BJ (cell line): Measurements from ENCODE around the gene DLX1. TPM values are rescaled to one million over a fixed set of nuclear protein-coding genes. Genes with fewer than 3 reads are reported as not detected.

Source experiments
- CTCF ChIA-PET: fragments of 350-600 bp; formaldehyde crosslinking; extraction: SDS; loops from one replicate; lab custom pipeline; 2021; ENCODE audit warnings: antibody characterized with exemption, inconsistent platforms; lab: Yijun Ruan, JAX
- POLR2A ChIA-PET: fragments of 300-600 bp; sonication (Branson Sonifier 250); formaldehyde crosslinking; extraction: SDS; loops from one replicate; lab custom pipeline; 2021; ENCODE audit warnings: antibody characterized with exemption; lab: Charles Lee
- DNase-seq: peaks from one replicate; pipeline ENCODE4 v3.0.0-alpha.2; 2011; ENCODE audit warnings: low read depth
- H3K27me3 ChIP-seq: 2 replicates; pipeline ENCODE4 v1.6.0; 2011; ENCODE audit warnings: low read length; ENCODE audit not compliant: control insufficient read depth, insufficient read depth
- H3K36me3 ChIP-seq: 2 replicates; pipeline ENCODE4 v1.5.1; 2011; ENCODE audit warnings: low read length; ENCODE audit not compliant: control insufficient read depth, insufficient read depth
- H3K4me3 ChIP-seq: 2 replicates; pipeline ENCODE4 v1.5.1; 2011; ENCODE audit warnings: low read depth, mild to moderate bottlenecking, control low read depth, low read length
- polyA plus RNA-seq: library from polyadenylated mRNA; depleted of rRNA; stranded (reverse); fragments of >200 nt; gene quantifications from 2 replicates; pipeline ENCODE4 v1.2.3, GENCODE V29; 2011
- TF ChIP-seq, protein P1 (sequence below): IDR thresholded peaks from 2 replicates; pipeline ENCODE4 v1.5.1; 2011; ENCODE audit warnings: low read depth, mild to moderate bottlenecking, control low read depth, inconsistent platforms, low read length, moderate library complexity; ENCODE audit not compliant: insufficient read depth

DLX1 gene
- polyA plus RNA-seq, 1 experiment = 1.4 TPM

DNA sequence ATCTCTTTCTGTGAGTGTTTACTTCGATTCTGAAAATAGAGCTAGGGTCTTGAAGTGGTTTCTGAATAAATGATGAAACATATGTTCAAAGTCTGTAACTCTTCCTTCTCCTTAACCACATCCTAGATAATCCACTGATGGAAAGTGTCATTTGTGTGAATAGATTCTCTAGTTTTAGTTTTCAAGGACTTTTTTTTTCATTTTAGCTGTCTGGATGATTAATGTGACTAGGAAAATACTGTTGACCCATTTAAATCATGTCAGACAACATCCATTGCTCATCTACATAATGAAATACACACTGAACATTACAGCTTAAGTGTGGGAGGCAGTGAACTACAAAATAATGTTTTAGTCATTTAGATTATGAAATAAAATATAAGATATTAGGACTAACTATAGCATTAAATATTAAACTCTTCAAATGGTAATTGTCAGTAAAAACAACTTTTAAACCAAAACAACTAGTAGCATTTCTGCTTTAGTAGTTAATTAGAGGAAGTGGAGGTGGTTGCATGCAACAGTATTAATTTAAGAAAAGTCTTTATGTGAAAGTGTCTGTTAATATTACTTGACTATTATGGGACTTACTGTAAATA, 39.1 kb upstream of the DLX1 start:
- ChIA-PET POLR2A (interaction anchor here (0.7 kb wide), 1 partner anchor 49 kb away, joined by 5 read pairs; no protein-coding TSS in a partner anchor), CTCF (interaction anchor here (0.6 to 1.4 kb wide), 2 partner anchors 8 to 30 kb away, joined by 3 read pairs; no protein-coding TSS in a partner anchor)
- H3K36me3 ChIP-seq = no peaks in the 10 kb centered on the region
- H3K27me3 ChIP-seq = no peaks in the 10 kb centered on the region
- TF ChIP-seq, protein P1, sequence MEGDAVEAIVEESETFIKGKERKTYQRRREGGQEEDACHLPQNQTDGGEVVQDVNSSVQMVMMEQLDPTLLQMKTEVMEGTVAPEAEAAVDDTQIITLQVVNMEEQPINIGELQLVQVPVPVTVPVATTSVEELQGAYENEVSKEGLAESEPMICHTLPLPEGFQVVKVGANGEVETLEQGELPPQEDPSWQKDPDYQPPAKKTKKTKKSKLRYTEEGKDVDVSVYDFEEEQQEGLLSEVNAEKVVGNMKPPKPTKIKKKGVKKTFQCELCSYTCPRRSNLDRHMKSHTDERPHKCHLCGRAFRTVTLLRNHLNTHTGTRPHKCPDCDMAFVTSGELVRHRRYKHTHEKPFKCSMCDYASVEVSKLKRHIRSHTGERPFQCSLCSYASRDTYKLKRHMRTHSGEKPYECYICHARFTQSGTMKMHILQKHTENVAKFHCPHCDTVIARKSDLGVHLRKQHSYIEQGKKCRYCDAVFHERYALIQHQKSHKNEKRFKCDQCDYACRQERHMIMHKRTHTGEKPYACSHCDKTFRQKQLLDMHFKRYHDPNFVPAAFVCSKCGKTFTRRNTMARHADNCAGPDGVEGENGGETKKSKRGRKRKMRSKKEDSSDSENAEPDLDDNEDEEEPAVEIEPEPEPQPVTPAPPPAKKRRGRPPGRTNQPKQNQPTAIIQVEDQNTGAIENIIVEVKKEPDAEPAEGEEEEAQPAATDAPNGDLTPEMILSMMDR = no peak
- no peak overlapping the region for H3K4me3 ChIP-seq
- DNase-seq = no peak

GRCh38 chr2:172046866-172047565, 38.3 kb upstream of the DLX1 start:
- CTCF ChIA-PET = interaction anchor here (0.6 to 1.4 kb wide), 2 partner anchors 9 to 81 kb away, joined by 3 read pairs; no protein-coding TSS in a partner anchor
- H3K4me3 ChIP-seq = no peak overlapping the region
- H3K27me3 ChIP-seq = no peaks in the 10 kb centered on the region
- TF ChIP-seq, protein P1 = no peak
- POLR2A ChIA-PET = interaction anchor here (0.7 kb wide), 1 partner anchor 48 kb away, joined by 5 read pairs; no protein-coding TSS in a partner anchor
- no peaks in the 10 kb centered on the region for H3K36me3 ChIP-seq
- no peak for DNase-seq

GRCh38 chr2:172047566-172048507, 37.5 kb upstream of the DLX1 start:
- TF ChIP-seq, protein P1 = no peak
- CTCF ChIA-PET = interaction anchor here (1.4 kb wide), 1 partner anchor 10 kb away, joined by 3 read pairs; no protein-coding TSS in a partner anchor
- Histone ChIP-seq H3K4me3 (no peak overlapping the region), H3K27me3 (no peaks in the 10 kb centered on the region), H3K36me3 (no peaks in the 10 kb centered on the region)
- no peak for DNase-seq
- POLR2A ChIA-PET = no interaction called here

DNA sequence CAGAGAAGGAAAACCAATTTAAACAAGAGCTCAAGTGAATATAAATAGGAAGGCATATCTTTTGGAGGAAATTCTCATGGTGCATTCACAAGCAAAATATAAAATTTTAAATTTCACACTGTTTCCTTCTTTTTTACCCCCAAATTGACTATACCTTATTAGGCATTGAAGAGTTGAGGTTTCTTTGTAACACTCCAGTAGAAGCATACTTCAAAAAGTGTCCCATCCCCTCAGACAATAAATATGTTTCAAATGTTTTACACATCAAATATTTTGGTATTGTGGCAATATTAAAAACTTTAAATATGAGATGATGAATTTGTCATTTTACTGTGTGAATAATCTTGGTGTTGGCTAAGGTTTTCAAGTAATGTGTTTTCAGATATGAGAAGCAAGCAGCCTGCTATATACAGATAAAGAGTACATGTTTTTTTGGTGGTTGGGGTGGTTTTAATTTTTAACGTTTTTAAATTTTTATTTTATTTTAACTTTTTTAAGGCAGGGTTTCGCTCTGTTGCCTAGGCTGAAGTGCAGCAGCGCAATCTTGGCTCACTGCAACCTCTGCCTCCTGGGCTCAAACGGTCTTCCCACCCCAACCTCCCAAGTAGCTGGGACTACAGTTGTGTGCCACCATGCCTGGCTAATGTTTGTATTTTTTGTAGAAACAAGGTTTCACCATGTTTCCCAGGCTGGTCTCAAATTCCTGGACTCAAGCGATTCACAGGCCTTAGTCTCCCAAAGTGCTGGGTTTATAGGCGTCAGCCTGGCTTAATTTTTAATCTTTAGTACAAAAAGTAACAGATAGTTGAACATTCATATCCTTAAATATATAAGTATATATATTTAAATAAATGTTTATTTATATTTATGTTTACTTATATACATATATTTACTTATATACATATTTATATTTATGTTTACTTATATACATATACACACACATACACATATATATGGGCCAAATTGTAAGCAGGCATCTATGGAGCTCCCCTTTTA, 36.5 kb upstream of the DLX1 start:
- Histone ChIP-seq H3K36me3 (no peaks in the 10 kb centered on the region), H3K4me3 (no peak overlapping the region), H3K27me3 (no peaks in the 10 kb centered on the region)
- ChIA-PET POLR2A (no interaction called here), CTCF (no interaction called here)
- DNase-seq = no peak
- TF ChIP-seq, protein P1 = no peak
